Hematopoietic multipotent progenitor cell (in vitro differentiated cells): ENCODE results near the gene FKBP1A. TPM values are rescaled to one million over a fixed set of nuclear protein-coding genes. Genes with fewer than 3 reads are reported as not detected.

Experiments used
- DNase-seq, 3 donors: peaks; one replicate each; pipeline ENCODE4 v3.0.0-alpha.2; 2011 to 2015; ENCODE audit warnings: low read depth in 2 of 3, low spot score in 2 of 3
- total RNA-seq: library from RNA; depleted of rRNA; stranded (reverse); fragments of >200 nt; gene quantifications from one replicate; pipeline ENCODE4 v1.2.3, GENCODE V29; 2012

FKBP1A gene
- total RNA-seq, 1 donor: 107 TPM

GRCh38 chr20:1322511-1323245 is 70.2 kb downstream of the FKBP1A start:
- peak in 2 of 3 donors; percentile 80 to 81 for DNase-seq

- no peak for DNase-seq
Measured at GRCh38 chr20:1321654-1321939, 71.3 kb downstream of the FKBP1A start.

- DNase-seq: no peak
Measured at GRCh38 chr20:1320902-1321653, 71.8 kb downstream of the FKBP1A start.

GRCh38 chr20:1320016-1320415 is 72.8 kb downstream of the FKBP1A start:
- DNase-seq: no peak

- DNase-seq: no peak
Measured at GRCh38 chr20:1319462-1319861, 73.4 kb downstream of the FKBP1A start.

- no peak for DNase-seq
Measured at GRCh38 chr20:1319051-1319450, 73.8 kb downstream of the FKBP1A start.

Other genes with a start within 250 kb of the FKBP1A start
- gene TMEM74B, start 208.1 kb downstream of the FKBP1A start, total RNA-seq: 0.27 TPM
- gene C20orf202, start 189.6 kb downstream of the FKBP1A start, total RNA-seq: under 0.01 TPM
- not detected for gene RAD21L1, start 167.0 kb downstream of the FKBP1A start, total RNA-seq
- gene SNPH, start 126.8 kb downstream of the FKBP1A start, total RNA-seq: 1.3 TPM
- 0.81 TPM for gene SDCBP2, start 63.9 kb downstream of the FKBP1A start, total RNA-seq
- gene NSFL1C, start 73.8 kb upstream of the FKBP1A start, total RNA-seq: 30.7 TPM
- gene SIRPB2, start 98.4 kb upstream of the FKBP1A start, total RNA-seq: 1.3 TPM
- 0.27 TPM for gene SIRPD, start 164.7 kb upstream of the FKBP1A start, total RNA-seq
- 1.9 TPM for gene SIRPB1, start 227.0 kb upstream of the FKBP1A start, total RNA-seq